Measurements from ENCODE around the gene BTAF1. TPM values are rescaled to one million over a fixed set of nuclear protein-coding genes. Genes with fewer than 3 reads are reported as not detected.

BTAF1 gene
- total and polyA plus RNA-seq, 2 experiments from 2014 or later = 30.4 to 55.7 TPM

DNA sequence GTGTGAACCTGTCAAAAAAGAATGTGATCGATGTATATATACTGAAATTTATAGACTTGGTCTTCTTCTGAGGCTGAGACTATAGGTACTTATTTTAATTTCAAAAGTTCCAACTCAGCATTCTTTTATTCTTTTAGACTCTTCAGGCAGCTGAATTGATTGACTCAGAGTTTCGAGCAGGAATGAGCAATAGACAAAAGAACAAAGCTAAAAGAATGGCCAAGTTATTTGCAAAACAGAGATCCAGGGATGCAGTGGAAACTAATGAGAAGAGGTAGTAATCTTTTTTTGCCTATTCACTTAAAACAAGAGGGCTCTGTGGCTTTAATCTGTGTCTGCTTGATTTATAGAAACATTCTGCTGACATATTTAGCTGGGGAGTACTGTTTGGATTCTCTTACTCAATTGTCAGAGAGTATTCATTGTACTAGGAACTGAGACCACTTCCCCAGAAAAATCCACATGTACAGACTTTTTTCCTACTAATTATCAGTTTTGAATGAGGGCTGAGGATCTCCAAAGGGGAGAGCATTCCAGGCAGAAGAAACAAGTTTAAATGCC, 30.1 kb downstream of the BTAF1 start (continued):
- TF ChIP-seq ETS1 (IDR thresholded peaks at IDR 0.05) (no peak), JUNB (IDR thresholded peaks at IDR 0.05; ENCODE audit: unreplicated experiment) (no peak), POLR2AphosphoS5 (IDR thresholded peaks at IDR 0.05; ENCODE audit: low read depth) (no peak), ZNF114 (CRISPR knock-in tag; IDR thresholded peaks at IDR 0.05) (no peak)
- TF ChIP-seq, protein P1, sequence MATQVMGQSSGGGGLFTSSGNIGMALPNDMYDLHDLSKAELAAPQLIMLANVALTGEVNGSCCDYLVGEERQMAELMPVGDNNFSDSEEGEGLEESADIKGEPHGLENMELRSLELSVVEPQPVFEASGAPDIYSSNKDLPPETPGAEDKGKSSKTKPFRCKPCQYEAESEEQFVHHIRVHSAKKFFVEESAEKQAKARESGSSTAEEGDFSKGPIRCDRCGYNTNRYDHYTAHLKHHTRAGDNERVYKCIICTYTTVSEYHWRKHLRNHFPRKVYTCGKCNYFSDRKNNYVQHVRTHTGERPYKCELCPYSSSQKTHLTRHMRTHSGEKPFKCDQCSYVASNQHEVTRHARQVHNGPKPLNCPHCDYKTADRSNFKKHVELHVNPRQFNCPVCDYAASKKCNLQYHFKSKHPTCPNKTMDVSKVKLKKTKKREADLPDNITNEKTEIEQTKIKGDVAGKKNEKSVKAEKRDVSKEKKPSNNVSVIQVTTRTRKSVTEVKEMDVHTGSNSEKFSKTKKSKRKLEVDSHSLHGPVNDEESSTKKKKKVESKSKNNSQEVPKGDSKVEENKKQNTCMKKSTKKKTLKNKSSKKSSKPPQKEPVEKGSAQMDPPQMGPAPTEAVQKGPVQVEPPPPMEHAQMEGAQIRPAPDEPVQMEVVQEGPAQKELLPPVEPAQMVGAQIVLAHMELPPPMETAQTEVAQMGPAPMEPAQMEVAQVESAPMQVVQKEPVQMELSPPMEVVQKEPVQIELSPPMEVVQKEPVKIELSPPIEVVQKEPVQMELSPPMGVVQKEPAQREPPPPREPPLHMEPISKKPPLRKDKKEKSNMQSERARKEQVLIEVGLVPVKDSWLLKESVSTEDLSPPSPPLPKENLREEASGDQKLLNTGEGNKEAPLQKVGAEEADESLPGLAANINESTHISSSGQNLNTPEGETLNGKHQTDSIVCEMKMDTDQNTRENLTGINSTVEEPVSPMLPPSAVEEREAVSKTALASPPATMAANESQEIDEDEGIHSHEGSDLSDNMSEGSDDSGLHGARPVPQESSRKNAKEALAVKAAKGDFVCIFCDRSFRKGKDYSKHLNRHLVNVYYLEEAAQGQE (IDR thresholded peaks at IDR 0.05; ENCODE audit: unreplicated experiment) = no peak

- DNase-seq (ENCODE audit: low spot score) (no peak), ATAC-seq (no peak)
- Histone ChIP-seq H3K9me2 (ENCODE audit: insufficient read depth) (no peaks in the 10 kb centered on the region), H3K27ac (ENCODE audit: low read depth) (no peak overlapping the region), H2AFZ (no peak overlapping the region), H3K4me1 (ENCODE audit: insufficient read depth) (peaks cover 20% of the 10 kb centered on the region), H3F3A (replicated peaks; ENCODE audit: low read depth) (no peaks in the 10 kb centered on the region), H3K4me2 (no peak overlapping the region), H4K20me1 (replicated peaks; ENCODE audit: insufficient read depth) (peaks cover 13% of the 10 kb centered on the region), H3K27me3 (ENCODE audit: insufficient read depth) (no peaks in the 10 kb centered on the region), H3K79me2 (replicated peaks; ENCODE audit: insufficient read depth) (peaks cover 4% of the 10 kb centered on the region; the same call in 1 of the 2 replicates), H3K4me3 (no peak overlapping the region), H3K36me3 (ENCODE audit: insufficient read depth) (peaks cover 25% of the 10 kb centered on the region)
- Mint-ChIP-seq H3K27ac (no peak overlapping the region), H3K36me3 (ENCODE audit: low read depth) (peaks cover 57% of the 10 kb centered on the region), H3K4me1 (peaks cover 12% of the 10 kb centered on the region; the same call in 2 of the 3 replicates), H3K27me3 (ENCODE audit: insufficient read depth, low read depth, poor library complexity) (no peaks in the 10 kb centered on the region), H3K9me3 (no peaks in the 10 kb centered on the region), H3K4me3 (no peak overlapping the region)
- TF ChIP-seq, protein P2, sequence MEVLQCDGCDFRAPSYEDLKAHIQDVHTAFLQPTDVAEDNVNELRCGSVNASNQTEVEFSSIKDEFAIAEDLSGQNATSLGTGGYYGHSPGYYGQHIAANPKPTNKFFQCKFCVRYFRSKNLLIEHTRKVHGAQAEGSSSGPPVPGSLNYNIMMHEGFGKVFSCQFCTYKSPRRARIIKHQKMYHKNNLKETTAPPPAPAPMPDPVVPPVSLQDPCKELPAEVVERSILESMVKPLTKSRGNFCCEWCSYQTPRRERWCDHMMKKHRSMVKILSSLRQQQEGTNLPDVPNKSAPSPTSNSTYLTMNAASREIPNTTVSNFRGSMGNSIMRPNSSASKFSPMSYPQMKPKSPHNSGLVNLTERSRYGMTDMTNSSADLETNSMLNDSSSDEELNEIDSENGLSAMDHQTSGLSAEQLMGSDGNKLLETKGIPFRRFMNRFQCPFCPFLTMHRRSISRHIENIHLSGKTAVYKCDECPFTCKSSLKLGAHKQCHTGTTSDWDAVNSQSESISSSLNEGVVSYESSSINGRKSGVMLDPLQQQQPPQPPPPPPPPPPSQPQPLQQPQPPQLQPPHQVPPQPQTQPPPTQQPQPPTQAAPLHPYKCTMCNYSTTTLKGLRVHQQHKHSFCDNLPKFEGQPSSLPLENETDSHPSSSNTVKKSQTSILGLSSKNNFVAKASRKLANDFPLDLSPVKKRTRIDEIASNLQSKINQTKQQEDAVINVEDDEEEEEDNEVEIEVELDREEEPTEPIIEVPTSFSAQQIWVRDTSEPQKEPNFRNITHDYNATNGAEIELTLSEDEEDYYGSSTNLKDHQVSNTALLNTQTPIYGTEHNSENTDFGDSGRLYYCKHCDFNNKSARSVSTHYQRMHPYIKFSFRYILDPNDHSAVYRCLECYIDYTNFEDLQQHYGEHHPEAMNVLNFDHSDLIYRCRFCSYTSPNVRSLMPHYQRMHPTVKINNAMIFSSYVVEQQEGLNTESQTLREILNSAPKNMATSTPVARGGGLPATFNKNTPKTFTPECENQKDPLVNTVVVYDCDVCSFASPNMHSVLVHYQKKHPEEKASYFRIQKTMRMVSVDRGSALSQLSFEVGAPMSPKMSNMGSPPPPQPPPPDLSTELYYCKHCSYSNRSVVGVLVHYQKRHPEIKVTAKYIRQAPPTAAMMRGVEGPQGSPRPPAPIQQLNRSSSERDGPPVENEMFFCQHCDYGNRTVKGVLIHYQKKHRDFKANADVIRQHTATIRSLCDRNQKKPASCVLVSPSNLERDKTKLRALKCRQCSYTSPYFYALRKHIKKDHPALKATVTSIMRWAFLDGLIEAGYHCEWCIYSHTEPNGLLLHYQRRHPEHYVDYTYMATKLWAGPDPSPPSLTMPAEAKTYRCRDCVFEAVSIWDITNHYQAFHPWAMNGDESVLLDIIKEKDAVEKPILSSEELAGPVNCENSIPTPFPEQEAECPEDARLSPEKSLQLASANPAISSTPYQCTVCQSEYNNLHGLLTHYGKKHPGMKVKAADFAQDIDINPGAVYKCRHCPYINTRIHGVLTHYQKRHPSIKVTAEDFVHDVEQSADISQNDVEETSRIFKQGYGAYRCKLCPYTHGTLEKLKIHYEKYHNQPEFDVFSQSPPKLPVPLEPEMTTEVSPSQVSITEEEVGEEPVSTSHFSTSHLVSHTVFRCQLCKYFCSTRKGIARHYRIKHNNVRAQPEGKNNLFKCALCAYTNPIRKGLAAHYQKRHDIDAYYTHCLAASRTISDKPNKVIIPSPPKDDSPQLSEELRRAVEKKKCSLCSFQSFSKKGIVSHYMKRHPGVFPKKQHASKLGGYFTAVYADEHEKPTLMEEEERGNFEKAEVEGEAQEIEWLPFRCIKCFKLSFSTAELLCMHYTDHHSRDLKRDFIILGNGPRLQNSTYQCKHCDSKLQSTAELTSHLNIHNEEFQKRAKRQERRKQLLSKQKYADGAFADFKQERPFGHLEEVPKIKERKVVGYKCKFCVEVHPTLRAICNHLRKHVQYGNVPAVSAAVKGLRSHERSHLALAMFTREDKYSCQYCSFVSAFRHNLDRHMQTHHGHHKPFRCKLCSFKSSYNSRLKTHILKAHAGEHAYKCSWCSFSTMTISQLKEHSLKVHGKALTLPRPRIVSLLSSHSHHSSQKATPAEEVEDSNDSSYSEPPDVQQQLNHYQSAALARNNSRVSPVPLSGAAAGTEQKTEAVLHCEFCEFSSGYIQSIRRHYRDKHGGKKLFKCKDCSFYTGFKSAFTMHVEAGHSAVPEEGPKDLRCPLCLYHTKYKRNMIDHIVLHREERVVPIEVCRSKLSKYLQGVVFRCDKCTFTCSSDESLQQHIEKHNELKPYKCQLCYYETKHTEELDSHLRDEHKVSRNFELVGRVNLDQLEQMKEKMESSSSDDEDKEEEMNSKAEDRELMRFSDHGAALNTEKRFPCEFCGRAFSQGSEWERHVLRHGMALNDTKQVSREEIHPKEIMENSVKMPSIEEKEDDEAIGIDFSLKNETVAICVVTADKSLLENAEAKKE (CRISPR knock-in tag; IDR thresholded peaks at IDR 0.05) = no peak
- no peak for TF ChIP-seq CREB1 (CRISPR knock-in tag; IDR thresholded peaks at IDR 0.05; ENCODE audit: low read depth)
- no peak for TF ChIP-seq POLR2AphosphoS5 (IDR thresholded peaks at IDR 0.05; ENCODE audit: low read depth)
- no peak for TF ChIP-seq ZNF331 (CRISPR knock-in tag; IDR thresholded peaks at IDR 0.05; ENCODE audit: low read depth)
- TF ChIP-seq EZH2phosphoT487 (IDR thresholded peaks at IDR 0.05; ENCODE audit: unreplicated experiment) = no peak
- TF ChIP-seq ZNF114 (CRISPR knock-in tag; IDR thresholded peaks at IDR 0.05) = no peak
- TF ChIP-seq CTCF (conservative IDR thresholded peaks at IDR 0.05; ENCODE audit: low read depth in 2 of 2) = no peak
- no peak for TF ChIP-seq NANOG (IDR thresholded peaks at IDR 0.05; ENCODE audit: borderline replicate concordance)
- TF ChIP-seq EZH2 (IDR thresholded peaks at IDR 0.05; ENCODE audit: low read depth, unreplicated experiment) = no peak
- TF ChIP-seq JUNB (IDR thresholded peaks at IDR 0.05; ENCODE audit: unreplicated experiment) = no peak
Measured at GRCh38 chr10:91955114-91955513, 31.5 kb downstream of the BTAF1 start.

Data from GM23338 (cell line).